IPS-18c (cell line): Measurements from ENCODE around the gene SMAD3.

ENCODE experiments used
- H3K4me3 ChIP-seq: 2 replicates; pipeline ENCODE4 v1.7.0; 2013; ENCODE audit warnings: low read depth, mild to moderate bottlenecking, low read length, moderate library complexity; ENCODE audit not compliant: insufficient read depth
- H3K9me3 ChIP-seq: one replicate; pipeline ENCODE4 v1.6.1; 2013; ENCODE audit warnings: mild to moderate bottlenecking, low read length, moderate library complexity; ENCODE audit not compliant: control insufficient read depth, insufficient read depth

The SMAD3 gene

GRCh38 chr15:67196672-67197363, 131.4 kb downstream of the SMAD3 start:
- H3K4me3 ChIP-seq, result no peak overlapping the region
- no peaks in the 10 kb centered on the region for H3K9me3 ChIP-seq

GRCh38 chr15:67197364-67197695, 131.9 kb downstream of the SMAD3 start:
- no peaks in the 10 kb centered on the region for H3K9me3 ChIP-seq
- H3K4me3 ChIP-seq, result no peak overlapping the region

GRCh38 chr15:67198157-67198754, 132.9 kb downstream of the SMAD3 start:
- H3K9me3 ChIP-seq, result no peaks in the 10 kb centered on the region
- H3K4me3 ChIP-seq, result no peak overlapping the region

GRCh38 chr15:67199391-67199790, 134.0 kb downstream of the SMAD3 start:
- Histone ChIP-seq H3K9me3 (no peaks in the 10 kb centered on the region), H3K4me3 (no peak overlapping the region)

GRCh38 chr15:67199881-67200763, 134.7 kb downstream of the SMAD3 start:
- Histone ChIP-seq H3K4me3 (no peak overlapping the region), H3K9me3 (no peaks in the 10 kb centered on the region)

- no peak overlapping the region for H3K4me3 ChIP-seq
- no peaks in the 10 kb centered on the region for H3K9me3 ChIP-seq
Observed at GRCh38 chr15:67201136-67201535, 135.7 kb downstream of the SMAD3 start.

- no peak overlapping the region for H3K4me3 ChIP-seq
- no peaks in the 10 kb centered on the region for H3K9me3 ChIP-seq
Observed at GRCh38 chr15:67202091-67202490, 136.7 kb downstream of the SMAD3 start.

GRCh38 chr15:67202991-67203390, 137.6 kb downstream of the SMAD3 start:
- no peak overlapping the region for H3K4me3 ChIP-seq
- no peaks in the 10 kb centered on the region for H3K9me3 ChIP-seq

- H3K4me3 ChIP-seq, result no peak overlapping the region
- H3K9me3 ChIP-seq, result no peaks in the 10 kb centered on the region
Observed at GRCh38 chr15:67207555-67208207, 142.3 kb downstream of the SMAD3 start.

GRCh38 chr15:67208396-67208795, 143.0 kb downstream of the SMAD3 start:
- Histone ChIP-seq H3K4me3 (no peak overlapping the region), H3K9me3 (no peaks in the 10 kb centered on the region)

GRCh38 chr15:67210555-67211168, 145.3 kb downstream of the SMAD3 start:
- no peaks in the 10 kb centered on the region for H3K9me3 ChIP-seq
- no peak overlapping the region for H3K4me3 ChIP-seq

- Histone ChIP-seq H3K9me3 (no peaks in the 10 kb centered on the region), H3K4me3 (no peak overlapping the region)
Observed at GRCh38 chr15:67212684-67213367, 147.4 kb downstream of the SMAD3 start.

- Histone ChIP-seq H3K9me3 (no peaks in the 10 kb centered on the region), H3K4me3 (no peak overlapping the region)
Observed at GRCh38 chr15:67215102-67215501, 149.7 kb downstream of the SMAD3 start.

- no peak overlapping the region for H3K4me3 ChIP-seq
- H3K9me3 ChIP-seq, result no peaks in the 10 kb centered on the region
Observed at GRCh38 chr15:67216859-67217258, 151.5 kb downstream of the SMAD3 start.

GRCh38 chr15:67218428-67218827, 153.0 kb downstream of the SMAD3 start:
- H3K9me3 ChIP-seq, result no peaks in the 10 kb centered on the region
- H3K4me3 ChIP-seq, result no peak overlapping the region

GRCh38 chr15:67219288-67219687, 153.9 kb downstream of the SMAD3 start:
- Histone ChIP-seq H3K9me3 (no peaks in the 10 kb centered on the region), H3K4me3 (no peak overlapping the region)

- peaks cover 2% of the 10 kb centered on the region for H3K9me3 ChIP-seq
- no peak overlapping the region for H3K4me3 ChIP-seq
Observed at GRCh38 chr15:67224889-67225288, 159.5 kb downstream of the SMAD3 start.
